Measurements from ENCODE around the gene TPMT.

DNA sequence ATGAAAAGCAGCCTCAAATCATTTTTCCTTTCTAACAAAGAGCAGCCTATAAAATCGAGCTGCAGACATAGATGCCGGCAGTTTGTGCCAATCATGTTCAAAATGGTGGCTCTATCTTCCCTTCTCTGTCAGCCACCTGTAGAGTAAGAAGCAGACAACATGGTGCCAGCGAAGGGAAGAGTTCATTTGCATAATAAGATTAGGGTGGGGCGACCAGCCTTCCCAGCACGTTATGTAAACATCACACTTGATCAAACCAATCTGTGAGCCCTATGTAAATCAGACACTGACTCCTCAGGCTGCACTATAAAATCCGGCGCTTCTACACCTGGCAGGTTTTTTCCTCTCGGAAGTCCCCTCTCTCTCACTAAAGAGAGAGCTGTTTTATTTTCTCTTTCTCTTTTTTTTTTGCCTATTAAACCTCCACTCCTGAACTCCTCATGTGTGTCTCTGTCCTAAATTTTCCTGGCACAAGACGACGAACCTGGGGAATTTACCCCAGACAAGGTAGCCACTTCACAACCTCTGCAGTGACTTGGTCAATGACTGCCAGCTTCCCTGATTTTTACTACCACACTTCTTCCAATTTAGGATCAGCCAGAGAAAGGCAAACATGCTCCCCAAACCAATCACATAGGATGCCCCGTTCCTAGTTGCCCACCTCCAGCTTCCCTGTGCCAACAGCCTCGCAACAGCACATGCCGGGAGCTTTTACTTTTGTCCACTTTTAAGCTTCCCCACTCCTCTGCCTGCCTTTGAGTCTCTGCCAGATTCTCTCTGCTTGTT is 12.9 kb downstream of the TPMT start:
- TF ChIP-seq CTCF (IDR thresholded peaks at IDR 0.05) (no peak), POLR2A (IDR thresholded peaks at IDR 0.05) (no peak)
